Measurements from ENCODE around the gene GAMT. TPM values are rescaled to one million over a fixed set of nuclear protein-coding genes. Genes with fewer than 3 reads are reported as not detected.

Gene GAMT
- total and polyA plus RNA-seq, 2 of the 13 experiments (the other 11 are each of a cell fraction or from before 2014, with no cell fraction given), result 115 to 124 TPM

DNA sequence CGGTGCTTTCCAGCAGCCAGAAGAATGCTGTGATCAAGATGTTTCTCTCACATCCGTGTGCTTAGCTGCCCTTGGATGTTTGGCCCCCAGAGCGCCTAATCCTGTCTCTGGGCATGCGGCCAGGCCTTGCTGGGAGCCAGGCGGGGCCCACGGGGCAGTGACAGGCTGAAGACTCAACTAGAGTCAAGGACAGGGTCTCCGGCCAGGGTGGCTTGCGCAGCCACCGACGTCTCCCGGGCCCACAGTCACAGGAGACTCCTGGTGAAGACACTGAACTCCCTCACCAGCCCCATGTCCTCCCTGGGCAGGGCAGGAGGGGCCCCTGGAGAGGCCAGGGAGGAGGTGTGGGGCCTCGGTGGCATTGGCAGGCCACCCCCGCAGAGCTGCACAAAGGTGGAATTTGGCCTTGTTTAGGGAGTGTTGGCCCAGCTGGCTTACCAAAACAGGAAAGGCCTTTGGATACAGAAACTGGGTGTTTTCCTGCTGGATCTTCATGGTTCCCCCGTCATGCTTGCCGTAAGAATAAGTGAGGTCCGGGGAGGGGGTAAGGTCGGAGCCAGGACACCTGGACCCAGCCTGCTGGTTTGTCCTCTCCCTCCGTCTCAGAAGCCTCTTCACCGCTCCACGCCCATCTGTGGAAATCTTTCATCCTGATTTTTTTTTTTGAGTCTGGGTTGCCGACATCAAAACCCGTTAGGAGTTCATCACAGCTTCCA, 27.6 kb downstream of the GAMT start:
- intact Hi-C loops (cut with micrococcal nuclease; ENCODE audit: unreplicated experiment), result loop anchor here (5.0 kb wide), 1 partner anchor 56 kb away; no protein-coding TSS in a partner anchor
- ChIA-PET POLR2A (interaction anchor here (0.6 to 3.1 kb wide), 20 partner anchors 9 to 129 kb away, joined by 3 to 24 read pairs (median 6); partner anchors contain the start of genes CIRBP, EFNA2, FAM174C and NDUFS7), CTCF (ENCODE audit: low intra/inter-chr PET ratio, low total read pairs) (interaction anchor here (3.0 kb wide), 1 partner anchor 94 kb away, joined by 16 read pairs; no protein-coding TSS in a partner anchor)
- TF ChIP-seq, protein P1, sequence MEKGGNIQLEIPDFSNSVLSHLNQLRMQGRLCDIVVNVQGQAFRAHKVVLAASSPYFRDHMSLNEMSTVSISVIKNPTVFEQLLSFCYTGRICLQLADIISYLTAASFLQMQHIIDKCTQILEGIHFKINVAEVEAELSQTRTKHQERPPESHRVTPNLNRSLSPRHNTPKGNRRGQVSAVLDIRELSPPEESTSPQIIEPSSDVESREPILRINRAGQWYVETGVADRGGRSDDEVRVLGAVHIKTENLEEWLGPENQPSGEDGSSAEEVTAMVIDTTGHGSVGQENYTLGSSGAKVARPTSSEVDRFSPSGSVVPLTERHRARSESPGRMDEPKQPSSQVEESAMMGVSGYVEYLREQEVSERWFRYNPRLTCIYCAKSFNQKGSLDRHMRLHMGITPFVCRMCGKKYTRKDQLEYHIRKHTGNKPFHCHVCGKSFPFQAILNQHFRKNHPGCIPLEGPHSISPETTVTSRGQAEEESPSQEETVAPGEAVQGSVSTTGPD (CRISPR knock-in tag; IDR thresholded peaks at IDR 0.05), result peak; percentile 86
- TF ChIP-seq ZNF761 (CRISPR knock-in tag; conservative IDR thresholded peaks at IDR 0.05), result peak; percentile 70; the same call in 1 of the 2 replicates
- peak; percentile 76; the same call in 1 of the 2 replicates for TF ChIP-seq CBX5 (CRISPR knock-in tag; IDR thresholded peaks at IDR 0.05; ENCODE audit: borderline replicate concordance)
- TF ChIP-seq ZNF589 (CRISPR knock-in tag; conservative IDR thresholded peaks at IDR 0.05), result no peak
- peak; percentile 37 for TF ChIP-seq CBFB (CRISPR knock-in tag; IDR thresholded peaks at IDR 0.05)
- 0 out of 2 replicates have a peak, but pooled peaks have one; percentile 51 for TF ChIP-seq ZFP1 (CRISPR knock-in tag; IDR thresholded peaks at IDR 0.05)
- TF ChIP-seq ZFYVE20 (CRISPR knock-in tag; IDR thresholded peaks at IDR 0.05; ENCODE audit: borderline replicate concordance, low read depth), result no peak
- TF ChIP-seq SNAPC2 (CRISPR knock-in tag; IDR thresholded peaks at IDR 0.05), result peak; percentile 60; the same call in 1 of the 2 replicates
- TF ChIP-seq KLF11 (CRISPR knock-in tag; IDR thresholded peaks at IDR 0.05), result no peak
- TF ChIP-seq, protein P2, sequence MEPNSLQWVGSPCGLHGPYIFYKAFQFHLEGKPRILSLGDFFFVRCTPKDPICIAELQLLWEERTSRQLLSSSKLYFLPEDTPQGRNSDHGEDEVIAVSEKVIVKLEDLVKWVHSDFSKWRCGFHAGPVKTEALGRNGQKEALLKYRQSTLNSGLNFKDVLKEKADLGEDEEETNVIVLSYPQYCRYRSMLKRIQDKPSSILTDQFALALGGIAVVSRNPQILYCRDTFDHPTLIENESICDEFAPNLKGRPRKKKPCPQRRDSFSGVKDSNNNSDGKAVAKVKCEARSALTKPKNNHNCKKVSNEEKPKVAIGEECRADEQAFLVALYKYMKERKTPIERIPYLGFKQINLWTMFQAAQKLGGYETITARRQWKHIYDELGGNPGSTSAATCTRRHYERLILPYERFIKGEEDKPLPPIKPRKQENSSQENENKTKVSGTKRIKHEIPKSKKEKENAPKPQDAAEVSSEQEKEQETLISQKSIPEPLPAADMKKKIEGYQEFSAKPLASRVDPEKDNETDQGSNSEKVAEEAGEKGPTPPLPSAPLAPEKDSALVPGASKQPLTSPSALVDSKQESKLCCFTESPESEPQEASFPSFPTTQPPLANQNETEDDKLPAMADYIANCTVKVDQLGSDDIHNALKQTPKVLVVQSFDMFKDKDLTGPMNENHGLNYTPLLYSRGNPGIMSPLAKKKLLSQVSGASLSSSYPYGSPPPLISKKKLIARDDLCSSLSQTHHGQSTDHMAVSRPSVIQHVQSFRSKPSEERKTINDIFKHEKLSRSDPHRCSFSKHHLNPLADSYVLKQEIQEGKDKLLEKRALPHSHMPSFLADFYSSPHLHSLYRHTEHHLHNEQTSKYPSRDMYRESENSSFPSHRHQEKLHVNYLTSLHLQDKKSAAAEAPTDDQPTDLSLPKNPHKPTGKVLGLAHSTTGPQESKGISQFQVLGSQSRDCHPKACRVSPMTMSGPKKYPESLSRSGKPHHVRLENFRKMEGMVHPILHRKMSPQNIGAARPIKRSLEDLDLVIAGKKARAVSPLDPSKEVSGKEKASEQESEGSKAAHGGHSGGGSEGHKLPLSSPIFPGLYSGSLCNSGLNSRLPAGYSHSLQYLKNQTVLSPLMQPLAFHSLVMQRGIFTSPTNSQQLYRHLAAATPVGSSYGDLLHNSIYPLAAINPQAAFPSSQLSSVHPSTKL (CRISPR knock-in tag; IDR thresholded peaks at IDR 0.05), result peak; percentile 91
- peak; percentile 55; the same call in 1 of the 2 replicates for TF ChIP-seq ZNF556 (CRISPR knock-in tag; IDR thresholded peaks at IDR 0.05; ENCODE audit: borderline replicate concordance)
- TF ChIP-seq SMAD3 (CRISPR knock-in tag; IDR thresholded peaks at IDR 0.05), result peak; percentile 41; the same call in 1 of the 2 replicates
- TF ChIP-seq ISL2 (CRISPR knock-in tag; IDR thresholded peaks at IDR 0.05), result peak; percentile 84
- TF ChIP-seq USF2 (IDR thresholded peaks at IDR 0.05; ENCODE audit: low read depth, low read length), result no peak
- no peak; the same call in 1 of the 2 replicates for TF ChIP-seq USF2 (CRISPR knock-in tag; IDR thresholded peaks at IDR 0.05; ENCODE audit: borderline replicate concordance)
- TF ChIP-seq HDAC2 (CRISPR knock-in tag; IDR thresholded peaks at IDR 0.05), result peak; percentile 92
- TF ChIP-seq SOX5 (CRISPR knock-in tag; IDR thresholded peaks at IDR 0.05; ENCODE audit: borderline replicate concordance), result peak; percentile 64

More for the DNA sequence above, 27.6 kb downstream of the GAMT start:
- in situ Hi-C loops (cut with HindIII; ENCODE audit: extremely low pct_ligation_motif_present, low pct_unique_long_range_greater_than_20kb), result loop anchor here (5.0 kb wide), 1 partner anchor 91 kb away; no protein-coding TSS in a partner anchor
- peaks cover 4 to 8% of the 10 kb centered on the region in 2 experiments for H3K36me3 ChIP-seq (replicated peaks in 1 of 2; ENCODE audit: control insufficient read depth in 1 of 2, insufficient read depth in 2 of 2, low read length in 2 of 2)
- H3K4me2 ChIP-seq (ENCODE audit: low read depth, low read length), result peak overlapping the region; percentile 80
- H3K27ac ChIP-seq (ENCODE audit: extremely low read length, insufficient read depth, low read length), result peak overlapping the region; percentile 91
- H2AFZ ChIP-seq (ENCODE audit: low read length), result no peak overlapping the region
- peak; percentile 80 for ATAC-seq
- H3K9ac ChIP-seq (ENCODE audit: insufficient read depth, low read depth, low read length), result peak overlapping the region; percentile 58
- no peaks in the 10 kb centered on the region for H4K20me1 ChIP-seq (ENCODE audit: insufficient read depth, low read length)
- peak overlapping the region; percentile 30 to 65 (median 32); a peak in 5 of 6 replicates for H3K4me3 ChIP-seq (replicated peaks in 1 of 3; ENCODE audit: insufficient read depth in 1 of 3, low read depth in 2 of 3, low read length in 3 of 3)
- H3K79me2 ChIP-seq (ENCODE audit: insufficient read depth, low read length), result no peaks in the 10 kb centered on the region
- 2% methylated on average over 13 of the region's 22 CpGs for WGBS (ENCODE audit: low lambda C conversion rate)
- H3K27me3 ChIP-seq (ENCODE audit: control insufficient read depth in 1 of 2, insufficient read depth in 2 of 2, low read length in 2 of 2), result no peaks in the 10 kb centered on the region
- DNase-seq (ENCODE audit: low spot score), result peak; percentile 90
- H3K4me1 ChIP-seq (ENCODE audit: insufficient read depth, low read length), result peaks cover 47% of the 10 kb centered on the region
- H3K9me3 ChIP-seq (ENCODE audit: low read length), result no peaks in the 10 kb centered on the region
- no TSS peak for BruUV-seq (replicated peaks)
- peak; percentile 85 for FAIRE-seq

Data from HepG2 (cell line).